Activated naive CD8-positive, alpha-beta T cell treated with anti-CD3 and anti-CD28 coated beads, Interleukin-2, amount 10 ng/mL, durations not matched to agents 7 days and 5 days (primary cell): ENCODE data around the gene TRRAP. TPM values are rescaled to one million over a fixed set of nuclear protein-coding genes. Genes with fewer than 3 reads are reported as not detected.

Experiments used
- ATAC-seq: fragments of 150-1000 bp; cut with Tn5 transposase; one replicate; pipeline ENCODE4 v1.10.0; 2021; ENCODE audit warnings: low read depth, moderate library complexity
- POLR2A ChIA-PET: fragments of 350-600 bp; sonication (Branson Sonifier 250); formaldehyde crosslinking; loops from one replicate; lab custom pipeline; 2021; ENCODE audit warnings: antibody characterized with exemption; lab: Charles Lee
- DNase-seq: peaks from one replicate; pipeline ENCODE4 v3.0.0; 2021
- H3K27ac Mint-ChIP-seq: one replicate; pipeline ENCODE4 v1.8.0; 2022; ENCODE audit warnings: mild to moderate bottlenecking, mixed read lengths
- H3K27me3 Mint-ChIP-seq: one replicate; pipeline ENCODE4 v1.8.0; 2022; ENCODE audit warnings: mild to moderate bottlenecking, moderate library complexity, mixed read lengths
- H3K36me3 Mint-ChIP-seq: one replicate; pipeline ENCODE4 v1.8.0; 2021; ENCODE audit warnings: mild to moderate bottlenecking, mixed read lengths
- H3K4me1 Mint-ChIP-seq: one replicate; pipeline ENCODE4 v1.8.0; 2021; ENCODE audit warnings: mixed read lengths
- H3K4me3 Mint-ChIP-seq: one replicate; pipeline ENCODE4 v1.8.0; 2022; ENCODE audit warnings: mild to moderate bottlenecking, moderate library complexity, mixed read lengths
- H3K9me3 Mint-ChIP-seq: one replicate; pipeline ENCODE4 v1.8.0; 2021; ENCODE audit warnings: mixed read lengths
- total RNA-seq, 2 experiments: library from RNA; stranded (reverse); gene quantifications; one replicate each; pipeline ENCODE4 v1.2.3, GENCODE V29; 2021

The TRRAP gene
- total RNA-seq, 2 experiments from 2014 or later = 57.4 to 60.0 TPM

GRCh38 chr7:98974906-98975816 is 96.8 kb downstream of the TRRAP start:
- no peak overlapping the region for H3K4me3 Mint-ChIP-seq
- no peak for ATAC-seq
- H3K27ac Mint-ChIP-seq = no peak overlapping the region
- POLR2A ChIA-PET = no interaction called here
- peaks cover 2% of the 10 kb centered on the region for H3K4me1 Mint-ChIP-seq
- H3K36me3 Mint-ChIP-seq = peaks cover 32% of the 10 kb centered on the region
- no peaks in the 10 kb centered on the region for H3K9me3 Mint-ChIP-seq
- no peak for DNase-seq
- no peaks in the 10 kb centered on the region for H3K27me3 Mint-ChIP-seq

GRCh38 chr7:98976396-98977185 is 98.3 kb downstream of the TRRAP start:
- no peaks in the 10 kb centered on the region for H3K27me3 Mint-ChIP-seq
- H3K9me3 Mint-ChIP-seq = no peaks in the 10 kb centered on the region
- POLR2A ChIA-PET = no interaction called here
- peaks cover 30% of the 10 kb centered on the region for H3K36me3 Mint-ChIP-seq
- H3K27ac Mint-ChIP-seq = no peak overlapping the region
- H3K4me1 Mint-ChIP-seq = peaks cover 2% of the 10 kb centered on the region
- no peak overlapping the region for H3K4me3 Mint-ChIP-seq
- no peak for ATAC-seq
- DNase-seq = no peak

GRCh38 chr7:98978672-98979071 is 100.3 kb downstream of the TRRAP start:
- H3K27ac Mint-ChIP-seq = no peak overlapping the region
- no peaks in the 10 kb centered on the region for H3K4me1 Mint-ChIP-seq
- peaks cover 25% of the 10 kb centered on the region for H3K36me3 Mint-ChIP-seq
- no peaks in the 10 kb centered on the region for H3K9me3 Mint-ChIP-seq
- DNase-seq (no peak), ATAC-seq (no peak)
- no peak overlapping the region for H3K4me3 Mint-ChIP-seq
- no peaks in the 10 kb centered on the region for H3K27me3 Mint-ChIP-seq
- POLR2A ChIA-PET = no interaction called here

GRCh38 chr7:98981701-98982100 is 103.4 kb downstream of the TRRAP start:
- DNase-seq (no peak), ATAC-seq (no peak)
- POLR2A ChIA-PET = no interaction called here
- no peak overlapping the region for H3K27ac Mint-ChIP-seq
- H3K36me3 Mint-ChIP-seq = peaks cover 39% of the 10 kb centered on the region
- no peaks in the 10 kb centered on the region for H3K27me3 Mint-ChIP-seq
- no peaks in the 10 kb centered on the region for H3K4me1 Mint-ChIP-seq
- H3K9me3 Mint-ChIP-seq = peaks cover 6% of the 10 kb centered on the region
- no peak overlapping the region for H3K4me3 Mint-ChIP-seq

GRCh38 chr7:98982686-98983085 is 104.4 kb downstream of the TRRAP start:
- DNase-seq (no peak), ATAC-seq (no peak)
- peaks cover 6% of the 10 kb centered on the region for H3K9me3 Mint-ChIP-seq
- peaks cover 47% of the 10 kb centered on the region for H3K36me3 Mint-ChIP-seq
- POLR2A ChIA-PET = no interaction called here
- peaks cover 6% of the 10 kb centered on the region for H3K4me1 Mint-ChIP-seq
- no peak overlapping the region for H3K4me3 Mint-ChIP-seq
- no peak overlapping the region for H3K27ac Mint-ChIP-seq
- no peaks in the 10 kb centered on the region for H3K27me3 Mint-ChIP-seq

GRCh38 chr7:98984126-98984525 is 105.8 kb downstream of the TRRAP start:
- Mint-ChIP-seq H3K4me3 (no peak overlapping the region), H3K27me3 (no peaks in the 10 kb centered on the region), H3K4me1 (peaks cover 19% of the 10 kb centered on the region), H3K27ac (no peak overlapping the region), H3K36me3 (peaks cover 55% of the 10 kb centered on the region), H3K9me3 (peaks cover 6% of the 10 kb centered on the region)
- POLR2A ChIA-PET = no interaction called here
- no peak for ATAC-seq
- DNase-seq = no peak

GRCh38 chr7:98985406-98985805 is 107.1 kb downstream of the TRRAP start:
- no peak for DNase-seq
- H3K4me3 Mint-ChIP-seq = no peak overlapping the region
- peaks cover 57% of the 10 kb centered on the region for H3K36me3 Mint-ChIP-seq
- peaks cover 6% of the 10 kb centered on the region for H3K9me3 Mint-ChIP-seq
- no peak for ATAC-seq
- POLR2A ChIA-PET = no interaction called here
- no peak overlapping the region for H3K27ac Mint-ChIP-seq
- no peaks in the 10 kb centered on the region for H3K27me3 Mint-ChIP-seq
- H3K4me1 Mint-ChIP-seq = peaks cover 27% of the 10 kb centered on the region

GRCh38 chr7:98985945-98986344 is 107.6 kb downstream of the TRRAP start:
- ATAC-seq (no peak), DNase-seq (no peak)
- Mint-ChIP-seq H3K4me1 (peaks cover 28% of the 10 kb centered on the region), H3K9me3 (peaks cover 6% of the 10 kb centered on the region), H3K36me3 (peaks cover 59% of the 10 kb centered on the region), H3K27ac (no peak overlapping the region), H3K4me3 (no peak overlapping the region), H3K27me3 (no peaks in the 10 kb centered on the region)
- POLR2A ChIA-PET = no interaction called here

GRCh38 chr7:98988641-98989040 is 110.3 kb downstream of the TRRAP start:
- H3K4me1 Mint-ChIP-seq = peaks cover 30% of the 10 kb centered on the region
- peaks cover 6% of the 10 kb centered on the region for H3K9me3 Mint-ChIP-seq
- peak overlapping the region; percentile 78 for H3K27ac Mint-ChIP-seq
- POLR2A ChIA-PET = interaction anchor here (0.9 to 1.3 kb wide), 4 partner anchors 10 to 337 kb away, joined by 3 to 11 read pairs (median 4); partner anchors contain the start of gene ARPC1A
- DNase-seq (no peak), ATAC-seq (no peak)
- H3K4me3 Mint-ChIP-seq = peak overlapping the region; percentile 33
- no peaks in the 10 kb centered on the region for H3K27me3 Mint-ChIP-seq
- H3K36me3 Mint-ChIP-seq = peaks cover 60% of the 10 kb centered on the region

- H3K9me3 Mint-ChIP-seq = peaks cover 6% of the 10 kb centered on the region
- POLR2A ChIA-PET = no interaction called here
- H3K27me3 Mint-ChIP-seq = no peaks in the 10 kb centered on the region
- ATAC-seq (no peak), DNase-seq (no peak)
- no peak overlapping the region for H3K4me3 Mint-ChIP-seq
- peaks cover 30% of the 10 kb centered on the region for H3K4me1 Mint-ChIP-seq
- peaks cover 54% of the 10 kb centered on the region for H3K36me3 Mint-ChIP-seq
- peak overlapping the region; percentile 52 for H3K27ac Mint-ChIP-seq
Observed at GRCh38 chr7:98990356-98990755, 112.0 kb downstream of the TRRAP start.

GRCh38 chr7:98991141-98991540 is 112.8 kb downstream of the TRRAP start:
- Mint-ChIP-seq H3K36me3 (peaks cover 54% of the 10 kb centered on the region), H3K4me1 (peaks cover 37% of the 10 kb centered on the region), H3K4me3 (no peak overlapping the region), H3K9me3 (peaks cover 2% of the 10 kb centered on the region), H3K27me3 (no peaks in the 10 kb centered on the region), H3K27ac (no peak overlapping the region)
- DNase-seq (no peak), ATAC-seq (no peak)
- POLR2A ChIA-PET = interaction anchor here (0.7 kb wide), 1 partner anchor 10 kb away, joined by 3 read pairs; no protein-coding TSS in a partner anchor

- Mint-ChIP-seq H3K9me3 (no peaks in the 10 kb centered on the region), H3K4me1 (peaks cover 38% of the 10 kb centered on the region), H3K27ac (peak overlapping the region; percentile 52), H3K4me3 (no peak overlapping the region), H3K36me3 (peaks cover 46% of the 10 kb centered on the region), H3K27me3 (no peaks in the 10 kb centered on the region)
- POLR2A ChIA-PET = no interaction called here
- DNase-seq (no peak), ATAC-seq (no peak)
Observed at GRCh38 chr7:98992076-98992475, 113.7 kb downstream of the TRRAP start.

GRCh38 chr7:98993024-98993897 is 114.9 kb downstream of the TRRAP start:
- Mint-ChIP-seq H3K9me3 (no peaks in the 10 kb centered on the region), H3K27me3 (no peaks in the 10 kb centered on the region), H3K4me1 (peaks cover 28% of the 10 kb centered on the region), H3K4me3 (no peak overlapping the region), H3K27ac (no peak overlapping the region), H3K36me3 (peaks cover 36% of the 10 kb centered on the region)
- ATAC-seq (no peak), DNase-seq (no peak)
- POLR2A ChIA-PET = no interaction called here
